Stimulated activated CD8-positive, alpha-beta memory T cell treated with anti-CD3 and anti-CD28 coated beads, Interleukin-7, amount 100 ng/mL, for 1 hour (primary cell): ENCODE results near the gene SPANXA1.
"Not testable (repeated sequence)": the region's sequence is repeated elsewhere in the genome, so short reads cannot be mapped to it uniquely, and the experiment has no call there.

ENCODE experiments used
- DNase-seq, 2 donors: peaks; one replicate each; pipeline ENCODE4 v3.0.0-alpha.2; 2020; ENCODE audit warnings: low read depth in 2 of 2

Gene SPANXA1, protein sequence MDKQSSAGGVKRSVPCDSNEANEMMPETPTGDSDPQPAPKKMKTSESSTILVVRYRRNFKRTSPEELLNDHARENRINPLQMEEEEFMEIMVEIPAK

DNA sequence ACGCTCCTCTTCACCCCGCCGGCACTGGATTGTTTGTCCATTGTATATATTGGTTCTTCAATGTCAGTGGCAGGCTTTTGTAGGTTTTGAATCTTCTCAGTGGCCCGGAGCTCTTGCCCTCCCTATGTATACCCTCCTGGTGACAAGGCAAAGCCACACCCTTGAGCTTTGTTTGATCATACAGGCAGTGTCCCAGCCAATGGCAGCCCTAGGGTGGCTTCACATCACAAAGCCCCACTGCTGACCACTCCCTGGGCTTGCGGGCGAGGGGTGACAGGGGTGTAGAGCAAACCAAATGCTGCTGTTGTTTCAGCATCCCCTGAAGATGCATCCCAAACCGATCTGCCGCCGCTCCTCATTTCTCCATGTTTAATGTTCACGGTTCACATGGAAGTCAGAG, at the start of gene SPANXA1:
Gene SPANXA1 (minus strand): TSS at position 101 of the 400 bp plus-strand sequence. CDS start 60 bp downstream, at position 41.
- not testable (repeated sequence) for DNase-seq

DNA sequence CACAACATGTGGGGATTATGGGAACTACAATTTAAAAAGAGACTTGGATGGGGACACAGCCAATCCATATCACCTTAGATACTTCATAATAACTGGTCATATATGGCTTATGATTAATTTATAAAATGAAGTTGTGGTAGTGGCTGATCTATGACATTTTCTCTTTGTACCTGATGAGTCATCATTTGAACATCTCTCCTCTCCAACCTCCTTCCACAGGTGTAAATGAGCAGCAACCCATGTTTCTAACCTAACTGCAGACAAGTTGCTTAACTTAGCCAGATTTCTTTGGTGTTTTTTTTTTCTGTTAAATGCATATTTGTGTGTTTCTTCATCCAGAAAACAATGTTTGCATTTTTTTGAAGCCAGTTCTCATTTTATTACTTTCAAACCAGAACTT, 47.6 kb upstream of the SPANXA1 start:
- DNase-seq, result no peak

DNA sequence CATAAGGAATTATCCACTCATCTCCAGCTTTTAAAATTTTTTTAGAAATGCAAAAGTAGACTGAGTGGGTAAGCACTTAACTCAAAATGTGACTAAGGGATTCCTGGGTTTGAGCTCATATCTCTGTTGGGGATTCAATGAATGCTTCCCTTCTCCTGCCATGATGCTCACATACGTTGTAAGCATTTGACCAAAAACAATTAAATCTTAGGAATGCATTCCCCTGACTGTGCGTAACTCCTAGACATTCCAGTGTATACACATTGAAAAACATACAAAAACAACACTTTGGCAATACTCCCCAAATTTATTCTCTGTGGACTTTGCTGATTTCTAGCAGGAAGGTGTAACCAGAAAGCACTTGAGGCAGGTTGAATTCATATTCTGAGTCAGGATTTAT, 34.8 kb upstream of the SPANXA1 start:
- no peak for DNase-seq

DNA sequence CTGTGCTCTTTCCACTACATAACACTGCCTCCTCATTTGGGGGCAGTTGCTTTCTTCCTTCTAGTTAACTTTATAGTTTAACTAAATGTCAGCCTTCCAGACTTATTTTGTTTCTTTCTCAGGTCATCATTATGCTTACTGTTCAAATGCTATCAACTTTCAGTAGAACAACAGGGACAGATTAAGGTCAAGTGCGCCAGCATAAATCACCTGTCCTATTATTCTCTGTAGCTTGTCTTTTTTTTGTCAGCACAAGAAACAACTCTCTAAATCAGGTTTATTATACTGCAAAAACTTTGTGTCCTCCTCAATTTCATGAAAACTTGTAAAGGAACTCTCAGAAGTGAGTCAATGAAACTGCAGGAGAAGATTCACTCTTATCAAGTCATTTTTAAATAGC, 24.6 kb upstream of the SPANXA1 start:
- DNase-seq, result no peak

DNA sequence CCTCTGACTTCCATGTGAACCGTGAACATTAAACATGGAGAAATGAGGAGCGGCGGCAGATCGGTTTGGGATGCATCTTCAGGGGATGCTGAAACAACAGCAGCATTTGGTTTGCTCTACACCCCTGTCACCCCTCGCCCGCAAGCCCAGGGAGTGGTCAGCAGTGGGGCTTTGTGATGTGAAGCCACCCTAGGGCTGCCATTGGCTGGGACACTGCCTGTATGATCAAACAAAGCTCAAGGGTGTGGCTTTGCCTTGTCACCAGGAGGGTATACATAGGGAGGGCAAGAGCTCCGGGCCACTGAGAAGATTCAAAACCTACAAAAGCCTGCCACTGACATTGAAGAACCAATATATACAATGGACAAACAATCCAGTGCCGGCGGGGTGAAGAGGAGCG, 4.9 kb upstream of the SPANXA1 start, which contains the start of gene SPANXA2:
Gene SPANXA2 (plus strand): TSS at position 301 of the 400 bp plus-strand sequence. CDS start 60 bp downstream, at position 361.
- not testable (repeated sequence) for DNase-seq

DNA sequence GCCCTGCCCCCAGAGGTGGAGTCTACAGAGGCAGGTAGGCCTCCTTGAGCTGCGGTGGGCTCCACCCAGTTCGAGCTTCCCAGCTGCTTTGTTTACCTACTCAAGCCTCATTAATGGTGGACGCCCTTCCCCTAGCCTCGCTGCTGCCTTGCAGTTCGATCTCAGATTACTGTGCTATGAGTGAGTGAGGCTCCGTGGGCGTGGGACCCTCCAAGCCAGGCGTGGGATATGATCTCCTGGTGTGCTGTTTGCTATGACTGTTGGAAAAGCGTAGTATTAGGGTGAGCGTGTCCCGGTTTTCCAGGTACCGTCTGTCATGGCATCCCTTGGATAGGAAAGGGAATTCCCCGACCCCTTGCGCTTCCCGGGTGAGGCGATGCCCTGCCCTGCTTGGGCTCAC, 42.0 kb downstream of the SPANXA1 start:
- DNase-seq, result not testable (repeated sequence)
